Measurements from ENCODE around the gene NRF1. TPM values are rescaled to one million over a fixed set of nuclear protein-coding genes. Genes with fewer than 3 reads are reported as not detected.

The NRF1 gene
- total and polyA plus RNA-seq, 2 of the 8 experiments (the other 6 are each of a cell fraction or from before 2014, with no cell fraction given) = 18.2 to 21.4 TPM

DNA sequence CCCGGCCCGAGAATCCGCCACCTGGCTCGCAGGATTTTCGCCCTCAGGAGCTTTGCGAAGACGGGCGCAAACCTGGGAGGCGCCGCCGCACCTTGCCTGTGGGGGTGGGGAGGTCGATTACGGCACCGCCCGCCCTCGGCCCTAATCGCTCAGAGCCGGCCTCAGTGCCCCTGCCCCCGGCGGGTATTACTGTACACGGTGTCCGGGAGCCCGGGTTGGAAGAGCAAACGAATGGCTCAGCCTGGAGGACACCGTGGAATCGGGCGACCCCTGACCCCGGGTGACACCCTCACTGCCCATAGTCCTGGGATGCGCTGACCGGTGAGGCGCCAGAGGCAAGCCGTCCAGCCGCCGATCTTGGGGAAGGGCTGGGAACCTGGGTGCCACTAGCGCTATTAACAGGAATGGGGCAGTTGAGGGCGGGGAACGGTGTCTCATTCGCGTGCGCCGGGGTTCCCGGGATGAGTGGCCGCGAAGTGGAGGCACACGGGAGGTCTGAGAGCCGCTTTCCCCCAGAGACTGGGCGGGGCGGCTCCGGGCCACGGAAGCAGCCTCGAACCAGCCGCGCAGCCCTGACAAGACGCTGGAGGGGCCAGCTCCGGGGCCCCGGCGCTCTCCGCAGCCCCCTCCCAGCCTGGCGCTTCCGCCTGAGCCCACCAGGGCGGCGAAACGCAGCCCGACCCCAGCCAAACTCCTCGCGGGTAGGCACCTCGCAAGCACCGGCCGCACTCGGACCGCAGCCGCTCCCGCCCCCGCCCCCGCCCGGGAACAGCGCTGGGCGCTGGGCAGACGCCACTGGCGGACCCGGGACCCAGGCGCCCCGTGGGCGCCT lies 167.5 kb downstream of the NRF1 start (continued):
- TF ChIP-seq CBX8 (IDR thresholded peaks at IDR 0.05; ENCODE audit: borderline replicate concordance, low read depth, low read length) = 0 out of 2 replicates have a peak, but pooled peaks have one; percentile 26
- TF ChIP-seq SUZ12 (IDR thresholded peaks at IDR 0.05; ENCODE audit: low read length) = peak; percentile 88
- TF ChIP-seq, protein P1, sequence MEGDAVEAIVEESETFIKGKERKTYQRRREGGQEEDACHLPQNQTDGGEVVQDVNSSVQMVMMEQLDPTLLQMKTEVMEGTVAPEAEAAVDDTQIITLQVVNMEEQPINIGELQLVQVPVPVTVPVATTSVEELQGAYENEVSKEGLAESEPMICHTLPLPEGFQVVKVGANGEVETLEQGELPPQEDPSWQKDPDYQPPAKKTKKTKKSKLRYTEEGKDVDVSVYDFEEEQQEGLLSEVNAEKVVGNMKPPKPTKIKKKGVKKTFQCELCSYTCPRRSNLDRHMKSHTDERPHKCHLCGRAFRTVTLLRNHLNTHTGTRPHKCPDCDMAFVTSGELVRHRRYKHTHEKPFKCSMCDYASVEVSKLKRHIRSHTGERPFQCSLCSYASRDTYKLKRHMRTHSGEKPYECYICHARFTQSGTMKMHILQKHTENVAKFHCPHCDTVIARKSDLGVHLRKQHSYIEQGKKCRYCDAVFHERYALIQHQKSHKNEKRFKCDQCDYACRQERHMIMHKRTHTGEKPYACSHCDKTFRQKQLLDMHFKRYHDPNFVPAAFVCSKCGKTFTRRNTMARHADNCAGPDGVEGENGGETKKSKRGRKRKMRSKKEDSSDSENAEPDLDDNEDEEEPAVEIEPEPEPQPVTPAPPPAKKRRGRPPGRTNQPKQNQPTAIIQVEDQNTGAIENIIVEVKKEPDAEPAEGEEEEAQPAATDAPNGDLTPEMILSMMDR (IDR thresholded peaks at IDR 0.05; ENCODE audit: control extremely low read depth in 1 of 3, insufficient read depth in 1 of 3, low read depth in 1 of 3, low read length in 3 of 3) = peak in 1 of 3 experiments; percentile 23; a peak in 2 of 4 replicates
